Ascending aorta (tissue), 2 donors: ENCODE results near the gene NNT. TPM values are rescaled to one million over a fixed set of nuclear protein-coding genes. Genes with fewer than 3 reads are reported as not detected.

Source experiments
- DNase-seq, 2 donors: peaks; one replicate each; pipeline ENCODE4 v3.0.0-alpha.2; 2019; ENCODE audit warnings: low spot score in 2 of 2
- H3K27ac ChIP-seq, 2 donors: fragments of 200-600 bp; sonication (generic); one replicate each; pipeline ENCODE4 v1.5.1; 2016 to 2017; ENCODE audit warnings: mild to moderate bottlenecking in 1 of 2
- H3K27me3 ChIP-seq: fragments of 200-600 bp; sonication (generic); one replicate; pipeline ENCODE4 v1.5.1; 2017
- H3K36me3 ChIP-seq, 2 donors: fragments of 200-600 bp; sonication (generic); one replicate each; pipeline ENCODE4 v1.5.1; 2016
- H3K4me1 ChIP-seq, 2 donors: fragments of 200-600 bp; sonication (generic); one replicate each; pipeline ENCODE4 v1.5.1; 2016 to 2017; ENCODE audit warnings: mild to moderate bottlenecking in 1 of 2
- H3K4me3 ChIP-seq, 2 donors: fragments of 200-600 bp; sonication (generic); one replicate each; pipeline ENCODE4 v1.5.1; 2016 to 2017; ENCODE audit warnings: mild to moderate bottlenecking in 1 of 2
- H3K9me3 ChIP-seq, 2 donors: fragments of 200-600 bp; sonication (generic); one replicate each; pipeline ENCODE4 v1.5.1; 2016
- intact Hi-C: fragments of 100-400 bp; cut with DNase I; formaldehyde crosslinking; loops from one replicate; pipeline ENCODE4 v1.15.1; 2023
- total RNA-seq: library from RNA; depleted of rRNA; stranded (reverse); fragments of >200 nt; gene quantifications from one replicate; pipeline ENCODE4 v1.1.0, GENCODE V29; 2016
- TF ChIP-seq, protein P1 (sequence below), 3 experiments: fragments of 200-600 bp in 2 of 3; fragments of 450-650 bp in 1 of 3; sonication (generic) in 2 of 3; IDR thresholded peaks; one replicate each; pipeline ENCODE4 v1.5.1; 2016 to 2019; ENCODE audit warnings: antibody characterized with exemption in 3 of 3, mild to moderate bottlenecking in 1 of 3, moderate library complexity in 1 of 3

NNT gene
- total RNA-seq, 1 donor from 2014 or later: 13.3 TPM

GRCh38 chr5:43638107-43638506 is 35.1 kb downstream of the NNT start:
- Histone ChIP-seq H3K4me3 (no peak overlapping the region), H3K4me1 (peaks cover 0 to 55% of the 10 kb centered on the region in 2 donors), H3K27ac (peak overlapping the region; percentile 33 to 77), H3K27me3 (no peaks in the 10 kb centered on the region), H3K9me3 (no peaks in the 10 kb centered on the region), H3K36me3 (no peaks in the 10 kb centered on the region)
- intact Hi-C loops: loop anchor here (10.0 kb wide), 2 partner anchors 47 to 697 kb away; no protein-coding TSS in a partner anchor
- TF ChIP-seq, protein P1, sequence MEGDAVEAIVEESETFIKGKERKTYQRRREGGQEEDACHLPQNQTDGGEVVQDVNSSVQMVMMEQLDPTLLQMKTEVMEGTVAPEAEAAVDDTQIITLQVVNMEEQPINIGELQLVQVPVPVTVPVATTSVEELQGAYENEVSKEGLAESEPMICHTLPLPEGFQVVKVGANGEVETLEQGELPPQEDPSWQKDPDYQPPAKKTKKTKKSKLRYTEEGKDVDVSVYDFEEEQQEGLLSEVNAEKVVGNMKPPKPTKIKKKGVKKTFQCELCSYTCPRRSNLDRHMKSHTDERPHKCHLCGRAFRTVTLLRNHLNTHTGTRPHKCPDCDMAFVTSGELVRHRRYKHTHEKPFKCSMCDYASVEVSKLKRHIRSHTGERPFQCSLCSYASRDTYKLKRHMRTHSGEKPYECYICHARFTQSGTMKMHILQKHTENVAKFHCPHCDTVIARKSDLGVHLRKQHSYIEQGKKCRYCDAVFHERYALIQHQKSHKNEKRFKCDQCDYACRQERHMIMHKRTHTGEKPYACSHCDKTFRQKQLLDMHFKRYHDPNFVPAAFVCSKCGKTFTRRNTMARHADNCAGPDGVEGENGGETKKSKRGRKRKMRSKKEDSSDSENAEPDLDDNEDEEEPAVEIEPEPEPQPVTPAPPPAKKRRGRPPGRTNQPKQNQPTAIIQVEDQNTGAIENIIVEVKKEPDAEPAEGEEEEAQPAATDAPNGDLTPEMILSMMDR (IDR thresholded peaks at IDR 0.05): no peak
- no peak for DNase-seq

DNA sequence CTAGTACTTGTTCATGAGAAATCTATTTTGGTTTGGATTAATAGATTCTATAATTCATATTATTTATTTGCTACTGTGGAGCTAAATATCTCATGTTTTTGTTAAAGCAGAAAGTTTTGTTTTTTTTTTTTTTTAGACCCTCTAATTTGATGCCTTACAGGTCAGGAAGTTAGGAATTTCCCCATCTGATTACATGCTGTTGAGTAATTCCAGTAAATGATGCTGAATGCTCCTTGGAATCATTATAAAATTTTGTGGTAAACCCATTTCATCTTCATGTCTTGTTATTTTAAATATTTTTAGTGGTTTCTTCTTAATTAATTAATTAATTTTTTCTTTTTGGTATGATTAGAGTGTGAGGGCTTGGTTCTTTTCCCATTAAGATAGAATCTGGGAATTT is 35.6 kb downstream of the NNT start:
- no peak for DNase-seq
- Histone ChIP-seq H3K9me3 (no peaks in the 10 kb centered on the region), H3K27me3 (no peaks in the 10 kb centered on the region), H3K36me3 (no peaks in the 10 kb centered on the region), H3K4me1 (peaks cover 0 to 55% of the 10 kb centered on the region in 2 donors), H3K4me3 (no peak overlapping the region), H3K27ac (no peak overlapping the region)
- TF ChIP-seq, protein P1 (IDR thresholded peaks at IDR 0.05): no peak
- intact Hi-C loops: loop anchor here (10.0 kb wide), 2 partner anchors 46 to 696 kb away; no protein-coding TSS in a partner anchor

GRCh38 chr5:43639566-43639965 is 36.6 kb downstream of the NNT start:
- no peak for DNase-seq
- Histone ChIP-seq H3K4me1 (peaks cover 0 to 53% of the 10 kb centered on the region in 2 donors), H3K36me3 (no peaks in the 10 kb centered on the region), H3K4me3 (no peak overlapping the region), H3K27ac (peak overlapping the region; percentile 22 to 24), H3K27me3 (no peaks in the 10 kb centered on the region), H3K9me3 (no peaks in the 10 kb centered on the region)
- intact Hi-C loops: loop anchor here (10.0 kb wide), 2 partner anchors 45 to 695 kb away; no protein-coding TSS in a partner anchor
- TF ChIP-seq, protein P1 (IDR thresholded peaks at IDR 0.05): no peak

GRCh38 chr5:43642428-43642827 is 39.4 kb downstream of the NNT start:
- H3K9me3 ChIP-seq: no peaks in the 10 kb centered on the region
- TF ChIP-seq, protein P1 (IDR thresholded peaks at IDR 0.05): no peak
- H3K4me3 ChIP-seq: no peak overlapping the region
- intact Hi-C loops: loop anchor here (10.0 kb wide), 1 partner anchor 302 kb away; no protein-coding TSS in a partner anchor
- H3K27me3 ChIP-seq: no peaks in the 10 kb centered on the region
- H3K36me3 ChIP-seq: peaks cover 8 to 13% of the 10 kb centered on the region in 2 donors
- DNase-seq: no peak
- peak overlapping the region in 1 of 2 donors; percentile 8 for H3K27ac ChIP-seq
- peaks cover 0 to 30% of the 10 kb centered on the region in 2 donors for H3K4me1 ChIP-seq

DNA sequence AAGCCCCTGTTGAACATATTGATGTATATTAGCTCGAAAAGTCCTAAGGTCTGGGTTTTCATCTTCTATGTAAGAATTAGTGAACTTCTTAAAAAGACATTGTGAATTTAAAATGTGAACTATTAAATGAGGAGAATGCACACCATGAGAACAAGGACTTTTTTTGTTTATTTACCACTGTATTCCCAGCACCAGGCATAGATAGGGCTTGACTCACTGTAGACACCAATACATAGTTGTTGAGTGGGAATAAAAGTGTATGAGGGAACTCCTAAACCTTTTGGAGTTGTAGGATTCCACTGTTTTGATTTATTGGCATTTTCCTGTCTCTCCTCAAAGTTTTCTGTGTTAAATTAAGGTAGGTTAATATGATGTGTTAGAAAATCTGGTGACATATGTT is 40.3 kb downstream of the NNT start:
- Histone ChIP-seq H3K27ac (no peak overlapping the region), H3K36me3 (peaks cover 13 to 15% of the 10 kb centered on the region in 2 donors), H3K9me3 (no peaks in the 10 kb centered on the region), H3K4me3 (no peak overlapping the region), H3K4me1 (peaks cover 0 to 25% of the 10 kb centered on the region in 2 donors), H3K27me3 (no peaks in the 10 kb centered on the region)
- TF ChIP-seq, protein P1 (IDR thresholded peaks at IDR 0.05): no peak
- intact Hi-C loops: loop anchor here (10.0 kb wide), 1 partner anchor 301 kb away; no protein-coding TSS in a partner anchor
- DNase-seq: no peak
